SK-N-SH (cell line): ENCODE measurements around the gene CSNK1E. TPM values are rescaled to one million over a fixed set of nuclear protein-coding genes. Genes with fewer than 3 reads are reported as not detected.

Experiments used
- CTCF ChIA-PET: fragments of 300-600, 350-600 bp; formaldehyde crosslinking; extraction: SDS; loops from one replicate; lab custom pipeline; 2021; lab: Yijun Ruan, JAX
- POLR2A ChIA-PET: fragments of 350-600 bp; sonication (Branson Sonifier 250); formaldehyde crosslinking; extraction: SDS; loops from one replicate; lab custom pipeline; 2020; ENCODE audit warnings: antibody characterized with exemption, inconsistent platforms; lab: Yijun Ruan, JAX
- DNase-seq: peaks from one replicate; pipeline ENCODE4 v3.0.0; 2012
- H2AFZ ChIP-seq: fragments of 200-600 bp; sonication (generic); 2 replicates; pipeline ENCODE4 v1.8.1; 2016; ENCODE audit warnings: antibody characterized with exemption, mild to moderate bottlenecking, low read depth
- H3F3A ChIP-seq: fragments of 200-600 bp; sonication (generic); replicated peaks from 2 replicates; pipeline ENCODE3; 2016; ENCODE audit warnings: antibody characterized with exemption, mild to moderate bottlenecking; ENCODE audit not compliant: insufficient read depth
- H3K27ac ChIP-seq, 2 experiments: fragments of 200-500 bp in 1 of 2; fragments of 200-600 bp in 1 of 2; sonication (Bioruptor generic) in 1 of 2; sonication (generic), shearing (Covaris generic) in 1 of 2; 2 replicates each; pipeline versions ENCODE4 v1.5.1 to v1.6.1; 2014 to 2016; ENCODE audit warnings: low read depth in 2 of 2, inconsistent platforms in 1 of 2, low read length in 1 of 2, mild to moderate bottlenecking in 1 of 2, mixed read lengths in 1 of 2
- H3K27me3 ChIP-seq: fragments of 200-600 bp; sonication (generic), shearing (Covaris generic); 2 replicates; pipeline ENCODE4 v1.6.1; 2016; ENCODE audit warnings: mixed run types; ENCODE audit not compliant: insufficient read depth
- H3K36me3 ChIP-seq, 2 experiments: fragments of 200-500 bp in 1 of 2; fragments of 200-600 bp in 1 of 2; sonication (Bioruptor generic) in 1 of 2; sonication (generic) in 1 of 2; replicated peaks in 1 of 2; 2 replicates each; pipeline versions ENCODE3 to v1.5.1; 2014 to 2016; ENCODE audit warnings: low read length in 1 of 2, mild to moderate bottlenecking in 1 of 2; ENCODE audit not compliant: insufficient read depth in 2 of 2, control insufficient read depth in 1 of 2
- H3K4me1 ChIP-seq, 2 experiments: fragments of 200-500 bp in 1 of 2; fragments of 200-600 bp in 1 of 2; sonication (Bioruptor generic) in 1 of 2; sonication (generic), shearing (Covaris generic) in 1 of 2; 2 replicates each; pipeline versions ENCODE4 v1.5.1 to v1.6.1; 2014 to 2016; ENCODE audit warnings: low read depth in 1 of 2, low read length in 1 of 2, mixed run types in 1 of 2; ENCODE audit not compliant: insufficient read depth in 2 of 2, control insufficient read depth in 1 of 2
- H3K4me2 ChIP-seq: fragments of 200-600 bp; sonication (generic), shearing (Covaris generic); 2 replicates; pipeline ENCODE4 v1.6.1; 2017; ENCODE audit warnings: mixed run types
- H3K4me3 ChIP-seq, 2 experiments: fragments of 200-500 bp in 1 of 2; fragments of 200-600 bp in 1 of 2; sonication (Bioruptor generic) in 1 of 2; sonication (generic), shearing (Covaris generic) in 1 of 2; 2 replicates each; pipeline versions ENCODE4 v1.5.1 to v1.8.1; 2014 to 2016; ENCODE audit warnings: low read depth in 2 of 2, inconsistent platforms in 1 of 2, low read length in 1 of 2, mild to moderate bottlenecking in 1 of 2, mixed read lengths in 1 of 2, moderate library complexity in 1 of 2
- H3K79me2 ChIP-seq: fragments of 200-600 bp; sonication (generic); 2 replicates; pipeline ENCODE4 v1.8.1; 2017; ENCODE audit warnings: mild to moderate bottlenecking; ENCODE audit not compliant: insufficient read depth
- H3K9ac ChIP-seq: fragments of 200-600 bp; sonication (generic); 2 replicates; pipeline ENCODE4 v1.6.1; 2017; ENCODE audit warnings: mixed run types
- H3K9me2 ChIP-seq: fragments of 200-600 bp; sonication (generic); 2 replicates; pipeline ENCODE4 v1.6.1; 2017; ENCODE audit warnings: mixed run types
- H3K9me3 ChIP-seq: fragments of 200-600 bp; sonication (generic); 2 replicates; pipeline ENCODE4 v1.6.1; 2017; ENCODE audit warnings: mixed run types, mild to moderate bottlenecking, moderate library complexity
- H4K20me1 ChIP-seq: fragments of 200-600 bp; sonication (generic); 2 replicates; pipeline ENCODE4 v1.6.1; 2017; ENCODE audit warnings: mild to moderate bottlenecking, mixed run types; ENCODE audit not compliant: insufficient read depth
- CHD2 ChIP-seq: fragments of 150-350 bp; IDR thresholded peaks from 2 replicates; pipeline ENCODE4 v1.6.1; 2018; ENCODE audit warnings: low read length; ENCODE audit not compliant: partially characterized antibody
- ELF1 ChIP-seq: IDR thresholded peaks from 2 replicates; pipeline ENCODE4 v1.4.0; 2012
- EP300 ChIP-seq, 2 experiments: IDR thresholded peaks; 2 replicates each; pipeline versions ENCODE4 v1.4.0 to v1.6.1; 2012; ENCODE audit warnings: borderline replicate concordance in 1 of 2, low read depth in 1 of 2, low read length in 1 of 2
- FOSL2 ChIP-seq: IDR thresholded peaks from 2 replicates; pipeline ENCODE4 v1.4.0; 2012; ENCODE audit warnings: low read depth, mild to moderate bottlenecking, moderate library complexity, borderline replicate concordance
- GATA2 ChIP-seq: sonication (generic); formaldehyde crosslinking; IDR thresholded peaks from 2 replicates; pipeline ENCODE4 v1.5.0; 2020; ENCODE audit warnings: mild to moderate bottlenecking, missing genetic modification reagents
- MAX ChIP-seq: IDR thresholded peaks from 2 replicates; pipeline ENCODE4 v1.4.0; 2012; ENCODE audit warnings: low read depth
- MEF2A ChIP-seq: IDR thresholded peaks from 2 replicates; pipeline ENCODE4 v1.4.0; 2012; ENCODE audit warnings: low read depth, borderline replicate concordance
- MXI1 ChIP-seq: IDR thresholded peaks from 2 replicates; pipeline ENCODE4 v1.6.1; 2012; ENCODE audit warnings: mild to moderate bottlenecking, low read depth, low read length, improper control_type of control experiment
- RAD21 ChIP-seq: IDR thresholded peaks from 2 replicates; pipeline ENCODE4 v1.6.1; 2012; ENCODE audit warnings: mild to moderate bottlenecking, low read length
- REST ChIP-seq: IDR thresholded peaks from 2 replicates; pipeline ENCODE4 v1.6.1; 2012; ENCODE audit warnings: mild to moderate bottlenecking, low read depth, low read length, moderate library complexity
- RFX5 ChIP-seq: IDR thresholded peaks from 2 replicates; pipeline ENCODE4 v1.6.1; 2012; ENCODE audit warnings: mild to moderate bottlenecking, improper control_type of control experiment, low read length
- RXRA ChIP-seq: IDR thresholded peaks from 2 replicates; pipeline ENCODE4 v1.4.0; 2012; ENCODE audit warnings: low read depth, mild to moderate bottlenecking, borderline replicate concordance
- SIN3A ChIP-seq: IDR thresholded peaks from 2 replicates; pipeline ENCODE4 v1.6.1; 2012; ENCODE audit warnings: low read depth, mild to moderate bottlenecking, low read length, moderate library complexity, borderline replicate concordance
- TAF1 ChIP-seq: IDR thresholded peaks from 2 replicates; pipeline ENCODE4 v1.6.1; 2012; ENCODE audit warnings: low read depth, mild to moderate bottlenecking, low read length, moderate library complexity, borderline replicate concordance
- TCF12 ChIP-seq: IDR thresholded peaks from 2 replicates; pipeline ENCODE4 v1.4.0; 2012
- YY1 ChIP-seq: IDR thresholded peaks from 2 replicates; pipeline ENCODE4 v1.4.0; 2012; ENCODE audit warnings: low read depth, mild to moderate bottlenecking
- WGBS: methylation state at CpG from one replicate; pipeline ENCODE4 v1.1.6; 2017; ENCODE audit warnings: low lambda C conversion rate; 5-methylcytosine and 5-hydroxymethylcytosine counted together
- polyA plus RNA-seq, 3 experiments: library from polyadenylated mRNA; depleted of rRNA; stranded (reverse); fragments of >200 nt; gene quantifications; 2 replicates each; pipeline ENCODE4 v1.2.3, GENCODE V29; 2012
- TF ChIP-seq, protein P1 (sequence below): fragments of 200-600 bp; sonication (generic); IDR thresholded peaks from 2 replicates; pipeline ENCODE4 v1.6.1; 2017; ENCODE audit warnings: antibody characterized with exemption, mild to moderate bottlenecking, moderate library complexity
- TF ChIP-seq, protein P2 (sequence below): IDR thresholded peaks from 2 replicates; pipeline ENCODE4; 2012

CSNK1E gene
- polyA plus RNA-seq, 1 of the 3 experiments (the other 2 are of a cell fraction), result 130 TPM

GRCh38 chr22:38270091-38270992 is 46.9 kb downstream of the CSNK1E start:
- Histone ChIP-seq H3K27me3 (no peaks in the 10 kb centered on the region), H3K27ac (no peak overlapping the region; a peak in 1 of 4 replicates), H3K36me3 (no peaks in the 10 kb centered on the region), H3F3A (no peaks in the 10 kb centered on the region), H2AFZ (no peak overlapping the region), H3K79me2 (peaks cover 73% of the 10 kb centered on the region), H3K9ac (no peak overlapping the region), H4K20me1 (peaks cover 37% of the 10 kb centered on the region), H3K4me1 (peaks cover 0 to 14% of the 10 kb centered on the region in 2 experiments; a peak in 1 of 4 replicates), H3K4me3 (no peak overlapping the region), H3K4me2 (peak overlapping the region; percentile 79; the same call in 1 of the 2 replicates), H3K9me2 (no peaks in the 10 kb centered on the region), H3K9me3 (no peaks in the 10 kb centered on the region)
- WGBS, result 85% methylated on average over 4 of the region's 13 CpGs
- ChIA-PET POLR2A (no interaction called here), CTCF (no interaction called here)
- DNase-seq, result no peak
- TF ChIP-seq FOSL2, result no peak
- TF ChIP-seq MXI1, result no peak
- TF ChIP-seq SIN3A, result no peak
- no peak for TF ChIP-seq EP300 (IDR thresholded peaks at IDR 0.05; ENCODE audit: borderline replicate concordance in 1 of 2, low read depth in 1 of 2, low read length in 1 of 2)

DNA sequence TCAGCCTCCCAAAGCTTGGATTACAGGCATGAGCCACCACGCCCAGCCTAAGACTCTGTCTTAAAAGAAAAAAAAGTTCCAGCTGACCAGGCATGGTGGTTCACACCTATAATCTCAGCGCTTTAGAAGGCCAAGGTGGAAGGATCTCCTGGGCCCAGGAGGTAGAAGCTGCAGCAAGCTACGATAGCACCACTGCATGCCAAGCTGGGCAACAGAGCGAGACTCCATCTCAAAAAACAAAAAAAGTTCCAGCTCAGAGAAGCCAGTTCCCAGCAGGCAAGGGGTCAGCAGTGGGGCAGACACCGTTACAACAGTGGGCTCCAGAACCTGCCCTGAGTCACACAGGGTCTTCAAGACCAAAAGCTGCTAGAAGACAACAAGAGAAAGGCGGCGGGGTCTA is 47.8 kb downstream of the CSNK1E start:
- H3K4me2 ChIP-seq, result no peak overlapping the region
- no peak for DNase-seq
- 90% methylated on average over 5 of the region's 7 CpGs for WGBS
- TF ChIP-seq TCF12 (no peak), RFX5 (no peak), REST (no peak), SIN3A (no peak), YY1 (no peak), MEF2A (no peak), MAX (no peak), RXRA (no peak), CHD2 (no peak), FOSL2 (no peak), GATA2 (no peak), RAD21 (no peak), TAF1 (no peak), ELF1 (no peak)
- TF ChIP-seq, protein P1, sequence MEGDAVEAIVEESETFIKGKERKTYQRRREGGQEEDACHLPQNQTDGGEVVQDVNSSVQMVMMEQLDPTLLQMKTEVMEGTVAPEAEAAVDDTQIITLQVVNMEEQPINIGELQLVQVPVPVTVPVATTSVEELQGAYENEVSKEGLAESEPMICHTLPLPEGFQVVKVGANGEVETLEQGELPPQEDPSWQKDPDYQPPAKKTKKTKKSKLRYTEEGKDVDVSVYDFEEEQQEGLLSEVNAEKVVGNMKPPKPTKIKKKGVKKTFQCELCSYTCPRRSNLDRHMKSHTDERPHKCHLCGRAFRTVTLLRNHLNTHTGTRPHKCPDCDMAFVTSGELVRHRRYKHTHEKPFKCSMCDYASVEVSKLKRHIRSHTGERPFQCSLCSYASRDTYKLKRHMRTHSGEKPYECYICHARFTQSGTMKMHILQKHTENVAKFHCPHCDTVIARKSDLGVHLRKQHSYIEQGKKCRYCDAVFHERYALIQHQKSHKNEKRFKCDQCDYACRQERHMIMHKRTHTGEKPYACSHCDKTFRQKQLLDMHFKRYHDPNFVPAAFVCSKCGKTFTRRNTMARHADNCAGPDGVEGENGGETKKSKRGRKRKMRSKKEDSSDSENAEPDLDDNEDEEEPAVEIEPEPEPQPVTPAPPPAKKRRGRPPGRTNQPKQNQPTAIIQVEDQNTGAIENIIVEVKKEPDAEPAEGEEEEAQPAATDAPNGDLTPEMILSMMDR, result no peak
- TF ChIP-seq, protein P2, sequence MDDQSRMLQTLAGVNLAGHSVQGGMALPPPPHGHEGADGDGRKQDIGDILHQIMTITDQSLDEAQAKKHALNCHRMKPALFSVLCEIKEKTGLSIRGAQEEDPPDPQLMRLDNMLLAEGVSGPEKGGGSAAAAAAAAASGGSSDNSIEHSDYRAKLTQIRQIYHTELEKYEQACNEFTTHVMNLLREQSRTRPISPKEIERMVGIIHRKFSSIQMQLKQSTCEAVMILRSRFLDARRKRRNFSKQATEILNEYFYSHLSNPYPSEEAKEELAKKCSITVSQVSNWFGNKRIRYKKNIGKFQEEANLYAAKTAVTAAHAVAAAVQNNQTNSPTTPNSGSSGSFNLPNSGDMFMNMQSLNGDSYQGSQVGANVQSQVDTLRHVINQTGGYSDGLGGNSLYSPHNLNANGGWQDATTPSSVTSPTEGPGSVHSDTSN, result no peak
- no peak overlapping the region for H2AFZ ChIP-seq
- no peaks in the 10 kb centered on the region for H3K9me2 ChIP-seq
- H3K4me1 ChIP-seq, result peaks cover 0 to 14% of the 10 kb centered on the region in 2 experiments; a peak in 1 of 4 replicates
- H3K4me3 ChIP-seq, result no peak overlapping the region
- H3K27ac ChIP-seq, result no peak overlapping the region
- no peaks in the 10 kb centered on the region for H3K36me3 ChIP-seq
- CTCF ChIA-PET, result no interaction called here
- H3F3A ChIP-seq, result no peaks in the 10 kb centered on the region
- no peak overlapping the region for H3K9ac ChIP-seq
- peaks cover 82% of the 10 kb centered on the region for H3K79me2 ChIP-seq
- H4K20me1 ChIP-seq, result peaks cover 40% of the 10 kb centered on the region
- H3K9me3 ChIP-seq, result no peaks in the 10 kb centered on the region
- POLR2A ChIA-PET, result no interaction called here
- H3K27me3 ChIP-seq, result no peaks in the 10 kb centered on the region
